Measurements from ENCODE around the gene DUOXA1. TPM values are rescaled to one million over a fixed set of nuclear protein-coding genes. Genes with fewer than 3 reads are reported as not detected.
A peak's percentile ranks its signal among the peaks of the same experiment; 100 is the strongest.
"Not testable (repeated sequence)": the region's sequence is repeated elsewhere in the genome, so short reads cannot be mapped to it uniquely, and the experiment has no call there.

DUOXA1 gene
- total RNA-seq, 2 donors from 2014 or later, result not detected

GRCh38 chr15:45144775-45145174 is 15.1 kb upstream of the DUOXA1 start:
- Mint-ChIP-seq H3K27ac (no peak overlapping the region), H3K9me3 (no peaks in the 10 kb centered on the region), H3K4me1 (ENCODE audit: low read depth in 2 of 2) (peaks cover 0 to 2% of the 10 kb centered on the region in 2 donors), H3K4me3 (no peak overlapping the region), H3K36me3 (no peaks in the 10 kb centered on the region), H3K27me3 (no peaks in the 10 kb centered on the region)
- ATAC-seq, result no peak
- DNase-seq (ENCODE audit: low spot score), result no peak

DNA sequence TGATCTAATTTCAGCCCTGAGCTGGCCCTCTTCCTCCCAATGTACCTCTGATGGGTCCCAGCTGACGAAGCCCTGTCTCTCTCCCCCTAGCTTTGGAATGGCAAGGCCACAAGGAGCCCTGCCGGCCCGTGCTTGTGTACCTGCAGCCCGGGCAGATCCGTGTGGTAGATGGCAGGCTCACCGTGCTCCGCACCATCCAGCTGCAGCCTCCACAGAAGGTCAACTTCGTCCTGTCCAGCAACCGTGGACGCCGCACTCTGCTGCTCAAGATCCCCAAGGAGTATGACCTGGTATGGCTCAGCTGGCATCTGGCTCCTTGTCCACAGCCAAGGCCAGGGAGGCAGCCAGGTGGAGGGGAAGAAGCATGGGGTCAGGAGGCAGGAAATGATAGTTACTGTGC is 14.3 kb upstream of the DUOXA1 start:
- Mint-ChIP-seq H3K9me3 (no peaks in the 10 kb centered on the region), H3K36me3 (no peaks in the 10 kb centered on the region), H3K4me1 (ENCODE audit: low read depth in 2 of 2) (peaks cover 0 to 2% of the 10 kb centered on the region in 2 donors), H3K4me3 (no peak overlapping the region), H3K27me3 (no peaks in the 10 kb centered on the region), H3K27ac (no peak overlapping the region)
- ATAC-seq (no peak), DNase-seq (ENCODE audit: low spot score) (no peak)

- Mint-ChIP-seq H3K27me3 (no peaks in the 10 kb centered on the region), H3K27ac (no peak overlapping the region), H3K36me3 (no peaks in the 10 kb centered on the region), H3K4me1 (ENCODE audit: low read depth in 2 of 2) (peaks cover 0 to 2% of the 10 kb centered on the region in 2 donors), H3K9me3 (no peaks in the 10 kb centered on the region), H3K4me3 (no peak overlapping the region)
- ATAC-seq, result no peak
- no peak for DNase-seq (ENCODE audit: low spot score)
These were observed 13.4 kb upstream of the DUOXA1 start for GRCh38 chr15:45143056-45143455.

GRCh38 chr15:45141386-45141785 is 11.7 kb upstream of the DUOXA1 start:
- peaks cover 4 to 5% of the 10 kb centered on the region in 2 donors for H3K27me3 Mint-ChIP-seq
- no peak for ATAC-seq

GRCh38 chr15:45140557-45141250 is 11.0 kb upstream of the DUOXA1 start:
- Mint-ChIP-seq H3K27ac (no peak overlapping the region), H3K27me3 (peaks cover 8% of the 10 kb centered on the region in 2 donors), H3K4me3 (no peak overlapping the region), H3K4me1 (ENCODE audit: low read depth in 2 of 2) (peaks cover 0 to 2% of the 10 kb centered on the region in 2 donors), H3K36me3 (no peaks in the 10 kb centered on the region), H3K9me3 (no peaks in the 10 kb centered on the region)
- ATAC-seq (no peak), DNase-seq (ENCODE audit: low spot score) (no peak)

More at GRCh38 chr15:45141386-45141785, 11.7 kb upstream of the DUOXA1 start:
- peaks cover 0 to 2% of the 10 kb centered on the region in 2 donors for H3K4me1 Mint-ChIP-seq (ENCODE audit: low read depth in 2 of 2)
- no peaks in the 10 kb centered on the region for H3K9me3 Mint-ChIP-seq
- DNase-seq (ENCODE audit: low spot score), result no peak
- peak overlapping the region in 1 of 2 donors; percentile 52 for H3K27ac Mint-ChIP-seq
- H3K4me3 Mint-ChIP-seq, result no peak overlapping the region
- no peaks in the 10 kb centered on the region for H3K36me3 Mint-ChIP-seq

DNA sequence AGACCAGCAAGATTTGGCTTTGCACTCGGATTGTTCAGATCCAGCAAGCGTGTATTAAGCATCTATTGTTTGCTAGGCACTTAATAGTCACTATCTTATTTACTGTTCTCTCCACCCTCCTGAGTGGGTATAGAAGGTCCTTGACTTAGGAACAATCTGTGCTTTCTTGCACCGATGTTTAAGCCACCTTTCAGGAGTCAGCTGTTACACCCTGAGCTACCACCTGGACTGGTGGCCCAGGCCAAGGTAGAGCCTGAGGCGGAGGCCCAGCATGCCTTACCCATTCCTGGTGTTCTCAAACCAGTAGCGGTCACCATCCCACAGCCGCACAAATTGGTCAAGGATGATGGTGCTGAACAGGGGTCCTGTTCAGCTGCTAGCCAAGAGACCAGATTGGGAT is 10.1 kb upstream of the DUOXA1 start:
- H3K4me1 Mint-ChIP-seq (ENCODE audit: low read depth in 2 of 2), result peaks cover 0 to 1% of the 10 kb centered on the region in 2 donors
- no peak overlapping the region for H3K27ac Mint-ChIP-seq
- ATAC-seq (no peak), DNase-seq (ENCODE audit: low spot score) (no peak)
- no peaks in the 10 kb centered on the region for H3K9me3 Mint-ChIP-seq
- H3K4me3 Mint-ChIP-seq, result no peak overlapping the region
- no peaks in the 10 kb centered on the region for H3K36me3 Mint-ChIP-seq
- peaks cover 9% of the 10 kb centered on the region in 2 donors for H3K27me3 Mint-ChIP-seq

DNA sequence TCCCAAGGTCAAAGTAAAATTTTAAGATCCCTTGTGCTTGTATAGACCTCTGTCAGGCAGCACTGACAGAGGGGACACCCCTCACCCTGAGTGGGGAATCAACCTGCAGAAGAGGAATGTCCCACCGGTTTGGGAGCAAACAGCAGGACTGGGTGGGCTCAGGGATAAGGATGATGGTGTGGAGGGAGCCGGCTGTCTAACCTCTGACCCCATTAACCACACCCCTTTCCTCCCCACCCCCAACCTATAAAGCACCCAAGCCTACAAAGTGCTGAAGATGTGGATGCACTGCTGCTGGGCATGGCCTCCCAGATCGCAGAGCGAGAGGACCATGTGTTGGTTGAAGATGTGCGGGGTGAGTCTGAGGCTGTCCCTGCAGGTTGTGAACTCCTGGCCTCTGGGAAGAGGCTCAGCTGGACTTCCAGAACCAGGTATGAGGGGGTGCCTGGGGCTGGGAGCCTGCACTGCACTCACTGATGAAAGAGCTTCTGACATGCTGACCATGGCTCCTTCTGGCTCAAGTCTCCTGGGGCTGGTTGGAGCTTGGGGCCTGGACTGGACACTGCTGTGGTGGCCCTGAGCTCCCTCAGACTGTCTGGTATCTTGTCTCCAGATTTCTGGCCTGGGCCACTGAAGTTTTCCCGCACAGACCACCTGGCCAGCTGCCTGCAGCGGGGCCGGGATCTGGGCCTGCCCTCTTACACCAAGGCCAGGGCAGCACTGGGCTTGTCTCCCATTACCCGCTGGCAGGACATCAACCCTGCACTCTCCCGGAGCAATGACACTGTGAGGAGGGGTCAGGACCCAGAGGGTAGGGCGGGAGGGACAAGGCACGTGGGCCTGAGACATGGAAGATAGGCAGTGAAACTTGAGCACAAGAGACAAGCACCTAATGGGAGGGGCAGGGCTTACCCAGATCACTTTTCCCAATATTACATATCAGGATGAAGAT is 9.4 kb upstream of the DUOXA1 start:
- DNase-seq (ENCODE audit: low spot score), result no peak
- H3K27ac Mint-ChIP-seq, result no peak overlapping the region
- H3K4me1 Mint-ChIP-seq (ENCODE audit: low read depth in 2 of 2), result peaks cover 0 to 4% of the 10 kb centered on the region in 2 donors
- no peak for ATAC-seq
- H3K36me3 Mint-ChIP-seq, result no peaks in the 10 kb centered on the region
- H3K9me3 Mint-ChIP-seq, result no peaks in the 10 kb centered on the region
- peaks cover 16% of the 10 kb centered on the region in 2 donors for H3K27me3 Mint-ChIP-seq
- no peak overlapping the region for H3K4me3 Mint-ChIP-seq

- Mint-ChIP-seq H3K36me3 (no peaks in the 10 kb centered on the region), H3K4me1 (ENCODE audit: low read depth in 2 of 2) (peaks cover 0 to 4% of the 10 kb centered on the region in 2 donors), H3K27me3 (peaks cover 25 to 30% of the 10 kb centered on the region in 2 donors), H3K9me3 (no peaks in the 10 kb centered on the region), H3K4me3 (no peak overlapping the region), H3K27ac (no peak overlapping the region)
- ATAC-seq (no peak), DNase-seq (ENCODE audit: low spot score) (no peak)
These were observed 8.0 kb upstream of the DUOXA1 start for GRCh38 chr15:45137703-45138102.

DNA sequence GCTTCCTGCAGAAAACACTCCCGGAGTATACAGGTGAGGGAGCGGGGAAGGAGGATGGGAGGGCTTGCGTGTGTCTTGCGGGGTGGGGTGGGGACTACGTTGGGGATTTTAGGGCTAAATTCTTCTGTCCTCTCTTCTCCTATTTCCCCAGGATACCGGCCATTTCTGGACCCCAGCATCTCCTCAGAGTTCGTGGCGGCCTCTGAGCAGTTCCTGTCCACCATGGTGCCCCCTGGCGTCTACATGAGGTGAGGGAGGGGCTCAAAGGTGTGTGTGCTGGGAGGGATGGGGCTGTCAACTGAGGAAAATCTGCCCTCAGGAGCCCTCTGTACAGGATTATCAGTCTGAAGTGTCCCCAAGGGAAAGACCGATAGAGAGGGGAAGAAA is 6.7 kb upstream of the DUOXA1 start:
- Mint-ChIP-seq H3K9me3 (no peaks in the 10 kb centered on the region), H3K27me3 (peaks cover 31 to 38% of the 10 kb centered on the region in 2 donors), H3K36me3 (no peaks in the 10 kb centered on the region), H3K4me1 (ENCODE audit: low read depth in 2 of 2) (peaks cover 0 to 4% of the 10 kb centered on the region in 2 donors), H3K27ac (no peak overlapping the region), H3K4me3 (no peak overlapping the region)
- ATAC-seq (no peak), DNase-seq (ENCODE audit: low spot score) (no peak)

- H3K36me3 Mint-ChIP-seq; H3K27ac Mint-ChIP-seq; H3K4me1 Mint-ChIP-seq (ENCODE audit: low read depth in 2 of 2); H3K9me3 Mint-ChIP-seq; H3K4me3 Mint-ChIP-seq; ATAC-seq; DNase-seq (ENCODE audit: low spot score): not testable (repeated sequence)
- peaks cover 31 to 38% of the 10 kb centered on the region in 2 donors for H3K27me3 Mint-ChIP-seq
These were observed 6.2 kb upstream of the DUOXA1 start for GRCh38 chr15:45135705-45136377.

GRCh38 chr15:45134682-45135604 is 5.3 kb upstream of the DUOXA1 start:
- ATAC-seq, result peak in 1 of 2 donors; percentile 32
- Mint-ChIP-seq H3K4me1 (ENCODE audit: low read depth in 2 of 2) (peaks cover 0 to 6% of the 10 kb centered on the region in 2 donors), H3K27me3 (peaks cover 34 to 45% of the 10 kb centered on the region in 2 donors), H3K4me3 (peak overlapping the region; percentile 52), H3K27ac (no peak overlapping the region), H3K9me3 (no peaks in the 10 kb centered on the region), H3K36me3 (no peaks in the 10 kb centered on the region)
- no peak for DNase-seq (ENCODE audit: low spot score)

- H3K36me3 Mint-ChIP-seq, result no peaks in the 10 kb centered on the region
- peaks cover 0 to 6% of the 10 kb centered on the region in 2 donors for H3K4me1 Mint-ChIP-seq (ENCODE audit: low read depth in 2 of 2)
- H3K4me3 Mint-ChIP-seq, result no peak overlapping the region
- peaks cover 34 to 45% of the 10 kb centered on the region in 2 donors for H3K27me3 Mint-ChIP-seq
- ATAC-seq (no peak), DNase-seq (ENCODE audit: low spot score) (no peak)
- H3K27ac Mint-ChIP-seq, result no peak overlapping the region
- no peaks in the 10 kb centered on the region for H3K9me3 Mint-ChIP-seq
These were observed 4.4 kb upstream of the DUOXA1 start for GRCh38 chr15:45134046-45134445.

- Mint-ChIP-seq H3K27me3 (peaks cover 36 to 48% of the 10 kb centered on the region in 2 donors), H3K36me3 (no peaks in the 10 kb centered on the region), H3K4me1 (ENCODE audit: low read depth in 2 of 2) (peaks cover 0 to 6% of the 10 kb centered on the region in 2 donors), H3K9me3 (no peaks in the 10 kb centered on the region), H3K27ac (no peak overlapping the region), H3K4me3 (no peak overlapping the region)
- ATAC-seq (no peak), DNase-seq (ENCODE audit: low spot score) (no peak)
These were observed 3.9 kb upstream of the DUOXA1 start for GRCh38 chr15:45133561-45133920.

Data from natural killer cell treated with Interleukin-12 subunit alpha and Interleukin-12 subunit beta and Interleukin-15 and Interleukin-18, amount 100 ng/mL, for 72 hours (primary cell).